Neural cell (in vitro differentiated cells): ENCODE measurements around the gene FGF8. TPM values are rescaled to one million over a fixed set of nuclear protein-coding genes. Genes with fewer than 3 reads are reported as not detected.

Source experiments
- H2AFZ ChIP-seq: fragments of 200-600, 300-800 bp; sonication (generic), shearing (Covaris generic); 2 replicates; pipeline ENCODE4 v1.6.0; 2014; ENCODE audit warnings: low read depth, mild to moderate bottlenecking, antibody characterized with exemption, low read length, moderate library complexity
- H3F3A ChIP-seq: fragments of 200-600 bp; shearing (Covaris generic); 2 replicates; pipeline ENCODE4 v1.6.1; 2016; ENCODE audit warnings: mild to moderate bottlenecking, moderate library complexity, mixed read lengths, antibody characterized with exemption, low read length; ENCODE audit not compliant: insufficient read depth, poor library complexity, severe bottlenecking
- H3K27ac ChIP-seq: fragments of 200-600, 300-800 bp; sonication (generic), shearing (Covaris generic); 2 replicates; pipeline ENCODE4 v1.5.1; 2014; ENCODE audit warnings: mild to moderate bottlenecking, low read length, moderate library complexity
- H3K27me3 ChIP-seq: fragments of 300-800, 200-600 bp; sonication (generic), shearing (Covaris generic); 2 replicates; pipeline ENCODE4 v1.6.0; 2014; ENCODE audit warnings: mild to moderate bottlenecking, low read depth, low read length, moderate library complexity; ENCODE audit not compliant: insufficient read depth
- H3K36me3 ChIP-seq: fragments of 300-800, 200-600 bp; sonication (generic), shearing (Covaris generic); 2 replicates; pipeline ENCODE4 v1.5.1; 2014; ENCODE audit warnings: mild to moderate bottlenecking, antibody characterized with exemption, low read length, moderate library complexity; ENCODE audit not compliant: insufficient read depth
- H3K4me2 ChIP-seq: fragments of 300-800, 200-600 bp; sonication (generic), shearing (Covaris generic); 2 replicates; pipeline ENCODE4 v1.6.0; 2014; ENCODE audit warnings: mild to moderate bottlenecking, low read length
- H3K4me3 ChIP-seq: fragments of 300-800, 200-600 bp; sonication (generic), shearing (Covaris generic); 2 replicates; pipeline ENCODE4 v1.5.1; 2014; ENCODE audit warnings: mild to moderate bottlenecking, low read length, moderate library complexity
- H3K79me2 ChIP-seq: fragments of 200-600 bp; shearing (Covaris generic); replicated peaks from 2 replicates; pipeline ENCODE4 v1.6.0; 2014; ENCODE audit warnings: mild to moderate bottlenecking, low read length, moderate library complexity; ENCODE audit not compliant: insufficient read depth
- H3K9ac ChIP-seq: fragments of 300-800, 200-600 bp; sonication (generic), shearing (Covaris generic); 2 replicates; pipeline ENCODE4 v1.6.1; 2016; ENCODE audit warnings: mild to moderate bottlenecking, low read length, mixed read lengths
- H3K9me2 ChIP-seq: fragments of 200-600 bp; shearing (Covaris generic); 2 replicates; pipeline ENCODE4 v1.6.1; 2016; ENCODE audit warnings: mild to moderate bottlenecking, low read length, mixed read lengths; ENCODE audit not compliant: insufficient read depth
- H3K9me3 ChIP-seq: fragments of 200-600, 300-800 bp; sonication (generic), shearing (Covaris generic); 2 replicates; pipeline ENCODE4 v1.6.1; 2016; ENCODE audit warnings: mild to moderate bottlenecking, mixed run types, low read length, moderate library complexity, mixed read lengths
- H4K20me1 ChIP-seq: fragments of 200-600 bp; shearing (Covaris generic); 2 replicates; pipeline ENCODE4 v1.6.1; 2016; ENCODE audit warnings: mild to moderate bottlenecking, mixed run types; ENCODE audit not compliant: insufficient read depth
- EP300 ChIP-seq: fragments of 450-650 bp; conservative IDR thresholded peaks from 2 replicates; pipeline ENCODE4 v1.6.1; 2014; ENCODE audit warnings: antibody characterized with exemption, mild to moderate bottlenecking, moderate library complexity; ENCODE audit not compliant: poor library complexity, severe bottlenecking
- EZH2 ChIP-seq: fragments of 200-600, 300-800 bp; shearing (Covaris generic), sonication (generic); IDR thresholded peaks from 2 replicates; pipeline ENCODE4 v1.6.1; 2014; ENCODE audit warnings: antibody characterized with exemption, low read length, borderline replicate concordance, mild to moderate bottlenecking; ENCODE audit not compliant: insufficient read depth, poor library complexity, severe bottlenecking
- MXI1 ChIP-seq: fragments of 450-650 bp; conservative IDR thresholded peaks from 2 replicates; pipeline ENCODE4 v1.6.1; 2014; ENCODE audit warnings: antibody characterized with exemption, mild to moderate bottlenecking; ENCODE audit not compliant: poor library complexity, severe bottlenecking
- POLR2AphosphoS5 ChIP-seq: IDR thresholded peaks from 2 replicates; pipeline ENCODE4 v1.6.1; 2012
- RAD21 ChIP-seq: fragments of 450-650 bp; conservative IDR thresholded peaks from 2 replicates; pipeline ENCODE4 v1.6.1; 2014; ENCODE audit warnings: antibody characterized with exemption, mild to moderate bottlenecking, moderate library complexity
- SMC3 ChIP-seq: fragments of 450-650 bp; conservative IDR thresholded peaks from 2 replicates; pipeline ENCODE4 v1.6.1; 2014; ENCODE audit warnings: antibody characterized with exemption, mild to moderate bottlenecking, moderate library complexity; ENCODE audit not compliant: poor library complexity
- TAF1 ChIP-seq: IDR thresholded peaks from 2 replicates; pipeline ENCODE4 v1.6.1; 2012; ENCODE audit warnings: low read depth
- polyA plus RNA-seq: library from polyadenylated mRNA; depleted of rRNA; stranded (reverse); fragments of >200 nt; gene quantifications from 2 replicates; pipeline ENCODE4 v1.2.3, GENCODE V29; 2014
- TF ChIP-seq, protein P1 (sequence below): fragments of 450-650 bp; IDR thresholded peaks from 2 replicates; pipeline ENCODE4 v1.5.1; 2014; ENCODE audit warnings: antibody characterized with exemption, mild to moderate bottlenecking, moderate library complexity; ENCODE audit not compliant: poor library complexity, severe bottlenecking
- TF ChIP-seq, protein P2 (sequence below): IDR thresholded peaks from 2 replicates; pipeline ENCODE4 v1.6.1; 2012; ENCODE audit warnings: borderline replicate concordance

The FGF8 gene
- polyA plus RNA-seq, 1 donor from 2014 or later = 6.0 TPM

DNA sequence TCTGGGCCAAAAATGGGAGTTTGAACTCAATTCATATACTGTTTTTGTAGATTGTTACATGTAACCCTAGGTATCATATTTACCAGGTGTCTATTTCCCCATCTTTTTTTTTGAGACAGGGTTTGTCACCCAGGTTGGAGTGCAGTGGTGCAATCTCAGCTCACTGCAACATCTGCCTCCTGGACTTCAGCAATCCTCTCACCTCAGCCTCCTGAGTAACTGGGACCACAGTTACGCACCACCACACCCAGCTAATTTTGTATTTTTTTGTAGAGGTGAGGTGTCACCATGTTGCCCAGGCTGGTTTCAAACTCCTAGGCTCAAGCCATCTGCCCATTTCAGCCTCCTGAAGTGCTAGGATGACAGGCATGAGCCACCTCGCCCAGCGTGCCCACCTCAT is 52.7 kb downstream of the FGF8 start:
- H3K4me3 ChIP-seq = no peak overlapping the region
- TF ChIP-seq, protein P1, sequence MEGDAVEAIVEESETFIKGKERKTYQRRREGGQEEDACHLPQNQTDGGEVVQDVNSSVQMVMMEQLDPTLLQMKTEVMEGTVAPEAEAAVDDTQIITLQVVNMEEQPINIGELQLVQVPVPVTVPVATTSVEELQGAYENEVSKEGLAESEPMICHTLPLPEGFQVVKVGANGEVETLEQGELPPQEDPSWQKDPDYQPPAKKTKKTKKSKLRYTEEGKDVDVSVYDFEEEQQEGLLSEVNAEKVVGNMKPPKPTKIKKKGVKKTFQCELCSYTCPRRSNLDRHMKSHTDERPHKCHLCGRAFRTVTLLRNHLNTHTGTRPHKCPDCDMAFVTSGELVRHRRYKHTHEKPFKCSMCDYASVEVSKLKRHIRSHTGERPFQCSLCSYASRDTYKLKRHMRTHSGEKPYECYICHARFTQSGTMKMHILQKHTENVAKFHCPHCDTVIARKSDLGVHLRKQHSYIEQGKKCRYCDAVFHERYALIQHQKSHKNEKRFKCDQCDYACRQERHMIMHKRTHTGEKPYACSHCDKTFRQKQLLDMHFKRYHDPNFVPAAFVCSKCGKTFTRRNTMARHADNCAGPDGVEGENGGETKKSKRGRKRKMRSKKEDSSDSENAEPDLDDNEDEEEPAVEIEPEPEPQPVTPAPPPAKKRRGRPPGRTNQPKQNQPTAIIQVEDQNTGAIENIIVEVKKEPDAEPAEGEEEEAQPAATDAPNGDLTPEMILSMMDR = no peak
- TF ChIP-seq EZH2 (no peak), RAD21 (no peak), MXI1 (no peak), SMC3 (no peak), EP300 (no peak), POLR2AphosphoS5 (no peak), TAF1 (no peak)
- TF ChIP-seq, protein P2, sequence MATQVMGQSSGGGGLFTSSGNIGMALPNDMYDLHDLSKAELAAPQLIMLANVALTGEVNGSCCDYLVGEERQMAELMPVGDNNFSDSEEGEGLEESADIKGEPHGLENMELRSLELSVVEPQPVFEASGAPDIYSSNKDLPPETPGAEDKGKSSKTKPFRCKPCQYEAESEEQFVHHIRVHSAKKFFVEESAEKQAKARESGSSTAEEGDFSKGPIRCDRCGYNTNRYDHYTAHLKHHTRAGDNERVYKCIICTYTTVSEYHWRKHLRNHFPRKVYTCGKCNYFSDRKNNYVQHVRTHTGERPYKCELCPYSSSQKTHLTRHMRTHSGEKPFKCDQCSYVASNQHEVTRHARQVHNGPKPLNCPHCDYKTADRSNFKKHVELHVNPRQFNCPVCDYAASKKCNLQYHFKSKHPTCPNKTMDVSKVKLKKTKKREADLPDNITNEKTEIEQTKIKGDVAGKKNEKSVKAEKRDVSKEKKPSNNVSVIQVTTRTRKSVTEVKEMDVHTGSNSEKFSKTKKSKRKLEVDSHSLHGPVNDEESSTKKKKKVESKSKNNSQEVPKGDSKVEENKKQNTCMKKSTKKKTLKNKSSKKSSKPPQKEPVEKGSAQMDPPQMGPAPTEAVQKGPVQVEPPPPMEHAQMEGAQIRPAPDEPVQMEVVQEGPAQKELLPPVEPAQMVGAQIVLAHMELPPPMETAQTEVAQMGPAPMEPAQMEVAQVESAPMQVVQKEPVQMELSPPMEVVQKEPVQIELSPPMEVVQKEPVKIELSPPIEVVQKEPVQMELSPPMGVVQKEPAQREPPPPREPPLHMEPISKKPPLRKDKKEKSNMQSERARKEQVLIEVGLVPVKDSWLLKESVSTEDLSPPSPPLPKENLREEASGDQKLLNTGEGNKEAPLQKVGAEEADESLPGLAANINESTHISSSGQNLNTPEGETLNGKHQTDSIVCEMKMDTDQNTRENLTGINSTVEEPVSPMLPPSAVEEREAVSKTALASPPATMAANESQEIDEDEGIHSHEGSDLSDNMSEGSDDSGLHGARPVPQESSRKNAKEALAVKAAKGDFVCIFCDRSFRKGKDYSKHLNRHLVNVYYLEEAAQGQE = no peak
- H3K4me2 ChIP-seq = no peak overlapping the region
- H3K36me3 ChIP-seq = no peaks in the 10 kb centered on the region
- no peaks in the 10 kb centered on the region for H4K20me1 ChIP-seq
- H3K9me3 ChIP-seq = no peaks in the 10 kb centered on the region
- no peak overlapping the region for H2AFZ ChIP-seq
- no peaks in the 10 kb centered on the region for H3K79me2 ChIP-seq
- no peak overlapping the region for H3K27ac ChIP-seq
- no peaks in the 10 kb centered on the region for H3K27me3 ChIP-seq
- no peaks in the 10 kb centered on the region for H3K9me2 ChIP-seq
- no peak overlapping the region for H3K9ac ChIP-seq
- no peaks in the 10 kb centered on the region for H3F3A ChIP-seq

DNA sequence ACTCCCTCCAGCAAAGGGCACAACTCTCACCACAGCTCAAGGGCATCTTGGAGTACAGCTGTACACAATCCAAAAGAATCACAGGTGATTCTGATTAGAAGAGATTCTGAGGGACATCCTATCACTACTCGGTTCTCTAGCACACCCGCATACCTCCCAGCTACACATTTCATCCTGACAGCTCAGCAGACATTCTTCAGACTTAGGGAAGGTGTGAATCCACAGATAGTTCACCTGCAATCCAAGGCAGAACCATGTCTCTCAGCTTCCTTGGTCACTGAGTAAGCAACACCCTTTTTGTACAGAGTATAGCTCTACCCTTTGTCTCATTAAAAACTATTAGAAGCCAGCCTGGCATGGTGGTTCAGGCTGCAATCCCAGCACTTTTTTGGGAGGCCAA is 54.1 kb downstream of the FGF8 start:
- H3K27ac ChIP-seq = no peak overlapping the region
- no peak overlapping the region for H3K4me3 ChIP-seq
- no peaks in the 10 kb centered on the region for H3K9me3 ChIP-seq
- no peaks in the 10 kb centered on the region for H3F3A ChIP-seq
- H2AFZ ChIP-seq = no peak overlapping the region
- H4K20me1 ChIP-seq = no peaks in the 10 kb centered on the region
- H3K9me2 ChIP-seq = no peaks in the 10 kb centered on the region
- no peak overlapping the region for H3K9ac ChIP-seq
- no peaks in the 10 kb centered on the region for H3K27me3 ChIP-seq
- TF ChIP-seq EZH2 (no peak), POLR2AphosphoS5 (no peak), TAF1 (no peak), SMC3 (no peak), EP300 (no peak), MXI1 (no peak), RAD21 (no peak)
- TF ChIP-seq, protein P1 = no peak
- TF ChIP-seq, protein P2 = no peak
- H3K36me3 ChIP-seq = no peaks in the 10 kb centered on the region
- H3K4me2 ChIP-seq = no peak overlapping the region
- H3K79me2 ChIP-seq = no peaks in the 10 kb centered on the region
